ENCODE measurements around the gene POU2F3. TPM values are rescaled to one million over a fixed set of nuclear protein-coding genes. Genes with fewer than 3 reads are reported as not detected.

The POU2F3 gene
- total RNA-seq, 1 experiment from 2014 or later: not detected

GRCh38 chr11:120284272-120284671 lies 44.3 kb downstream of the POU2F3 start:
- ChIA-PET POLR2A (no interaction called here), CTCF (no interaction called here)
- H3K4me3 ChIP-seq (ENCODE audit: low read depth, low read length): no peak overlapping the region
- H3K27ac Mint-ChIP-seq (ENCODE audit: unreplicated experiment): no peak overlapping the region
- H3K4me1 Mint-ChIP-seq (ENCODE audit: low read depth, unreplicated experiment): no peaks in the 10 kb centered on the region
- DNase-seq: no peak
- intact Hi-C loops (cut with micrococcal nuclease; ENCODE audit: unreplicated experiment): no loop called here
- no peaks in the 10 kb centered on the region for H3K9me3 ChIP-seq
- no peak overlapping the region for H3K4me3 Mint-ChIP-seq (ENCODE audit: unreplicated experiment)
- H3K27me3 Mint-ChIP-seq (ENCODE audit: insufficient read depth, unreplicated experiment): peaks cover 5% of the 10 kb centered on the region
- H3K9me3 Mint-ChIP-seq (ENCODE audit: unreplicated experiment): no peaks in the 10 kb centered on the region
- H3K36me3 ChIP-seq (ENCODE audit: control insufficient read depth, insufficient read depth, low read length): no peaks in the 10 kb centered on the region
- no peaks in the 10 kb centered on the region for H3K4me1 ChIP-seq
- no peak for TF ChIP-seq CTCF (IDR thresholded peaks at IDR 0.05; ENCODE audit: insufficient read depth in 1 of 2, low read depth in 1 of 2, low read length in 1 of 2, severe bottlenecking in 1 of 2, unreplicated experiment in 1 of 2)
- no peaks in the 10 kb centered on the region for H3K27me3 ChIP-seq (replicated peaks; ENCODE audit: control insufficient read depth, insufficient read depth, low read length)
- no TSS peak for BruUV-seq (replicated peaks)
- H3K36me3 Mint-ChIP-seq (ENCODE audit: insufficient read depth, unreplicated experiment): no peaks in the 10 kb centered on the region

GRCh38 chr11:120285256-120285655 lies 45.3 kb downstream of the POU2F3 start:
- CTCF ChIA-PET: no interaction called here
- H3K27me3 Mint-ChIP-seq (ENCODE audit: insufficient read depth, unreplicated experiment): peaks cover 10% of the 10 kb centered on the region
- Histone ChIP-seq H3K9me3 (no peaks in the 10 kb centered on the region), H3K4me3 (ENCODE audit: low read depth, low read length) (no peak overlapping the region), H3K36me3 (ENCODE audit: control insufficient read depth, insufficient read depth, low read length) (no peaks in the 10 kb centered on the region), H3K4me1 (no peaks in the 10 kb centered on the region), H3K27me3 (replicated peaks; ENCODE audit: control insufficient read depth, insufficient read depth, low read length) (no peaks in the 10 kb centered on the region)
- H3K4me1 Mint-ChIP-seq (ENCODE audit: low read depth, unreplicated experiment): no peaks in the 10 kb centered on the region
- no peak for TF ChIP-seq CTCF (IDR thresholded peaks at IDR 0.05; ENCODE audit: insufficient read depth in 1 of 2, low read depth in 1 of 2, low read length in 1 of 2, severe bottlenecking in 1 of 2, unreplicated experiment in 1 of 2)
- DNase-seq: no peak
- H3K36me3 Mint-ChIP-seq (ENCODE audit: insufficient read depth, unreplicated experiment): no peaks in the 10 kb centered on the region
- POLR2A ChIA-PET: no interaction called here
- H3K9me3 Mint-ChIP-seq (ENCODE audit: unreplicated experiment): no peaks in the 10 kb centered on the region
- H3K27ac Mint-ChIP-seq (ENCODE audit: unreplicated experiment): no peak overlapping the region
- intact Hi-C loops (cut with micrococcal nuclease; ENCODE audit: unreplicated experiment): no loop called here
- no peak overlapping the region for H3K4me3 Mint-ChIP-seq (ENCODE audit: unreplicated experiment)
- no TSS peak for BruUV-seq (replicated peaks)

- BruUV-seq (replicated peaks): no TSS peak
- TF ChIP-seq CTCF (IDR thresholded peaks at IDR 0.05; ENCODE audit: insufficient read depth in 1 of 2, low read depth in 1 of 2, low read length in 1 of 2, severe bottlenecking in 1 of 2, unreplicated experiment in 1 of 2): no peak
- POLR2A ChIA-PET: no interaction called here
- CTCF ChIA-PET: interaction anchor here (2.3 kb wide), 1 partner anchor 15 kb away, joined by 7 read pairs; no protein-coding TSS in a partner anchor
- Mint-ChIP-seq H3K4me1 (ENCODE audit: low read depth, unreplicated experiment) (no peaks in the 10 kb centered on the region), H3K27me3 (ENCODE audit: insufficient read depth, unreplicated experiment) (peaks cover 11% of the 10 kb centered on the region), H3K9me3 (ENCODE audit: unreplicated experiment) (no peaks in the 10 kb centered on the region), H3K27ac (ENCODE audit: unreplicated experiment) (no peak overlapping the region), H3K36me3 (ENCODE audit: insufficient read depth, unreplicated experiment) (no peaks in the 10 kb centered on the region), H3K4me3 (ENCODE audit: unreplicated experiment) (no peak overlapping the region)
- DNase-seq: no peak
- intact Hi-C loops (cut with micrococcal nuclease; ENCODE audit: unreplicated experiment): no loop called here
- Histone ChIP-seq H3K27me3 (replicated peaks; ENCODE audit: control insufficient read depth, insufficient read depth, low read length) (peaks cover 2% of the 10 kb centered on the region; the same call in 1 of the 2 replicates), H3K4me3 (ENCODE audit: low read depth, low read length) (no peak overlapping the region), H3K9me3 (no peaks in the 10 kb centered on the region), H3K36me3 (ENCODE audit: control insufficient read depth, insufficient read depth, low read length) (no peaks in the 10 kb centered on the region), H3K4me1 (no peaks in the 10 kb centered on the region)
Observed at GRCh38 chr11:120288021-120288420, 48.1 kb downstream of the POU2F3 start.
